Measurements from ENCODE around the gene KDM2B.

Gene KDM2B

GRCh38 chr12:121626853-121627640 lies 46.2 kb upstream of the KDM2B start:
- H3K27me3 ChIP-seq (ENCODE audit: control insufficient read depth, low read length): no peaks in the 10 kb centered on the region
- no peaks in the 10 kb centered on the region for H3K9me3 ChIP-seq (ENCODE audit: control insufficient read depth, insufficient read depth, low read length)
- H3K4me1 ChIP-seq (ENCODE audit: control insufficient read depth, low read length): peaks cover 53% of the 10 kb centered on the region
- H3K4me3 ChIP-seq (ENCODE audit: low read length): peak overlapping the region; percentile 79
- peak; percentile 32 for TF ChIP-seq CTCF (IDR thresholded peaks at IDR 0.05; ENCODE audit: low read depth, low read length, poor library complexity, severe bottlenecking)
- no peak for TF ChIP-seq EZH2phosphoT487 (IDR thresholded peaks at IDR 0.05; ENCODE audit: borderline replicate concordance, low read length)
- H4K20me1 ChIP-seq (ENCODE audit: control insufficient read depth, insufficient read depth, low read depth, low read length): peaks cover 7% of the 10 kb centered on the region
- no peaks in the 10 kb centered on the region for H3F3A ChIP-seq (ENCODE audit: control insufficient read depth, insufficient read depth)
- H3K9me2 ChIP-seq (replicated peaks; ENCODE audit: control insufficient read depth, low read length): no peaks in the 10 kb centered on the region
- peaks cover 52% of the 10 kb centered on the region for H3K79me2 ChIP-seq (ENCODE audit: control insufficient read depth, low read length)
- H3K4me2 ChIP-seq (ENCODE audit: low read length): peak overlapping the region; percentile 99
- peak overlapping the region; percentile 67 for H3K27ac ChIP-seq (ENCODE audit: low read depth, low read length)
- peaks cover 25% of the 10 kb centered on the region for H3K36me3 ChIP-seq (ENCODE audit: control insufficient read depth, low read length)

- no peaks in the 10 kb centered on the region for H3F3A ChIP-seq (ENCODE audit: control insufficient read depth, insufficient read depth)
- H3K9me3 ChIP-seq (ENCODE audit: control insufficient read depth, insufficient read depth, low read length): no peaks in the 10 kb centered on the region
- peaks cover 24% of the 10 kb centered on the region for H3K36me3 ChIP-seq (ENCODE audit: control insufficient read depth, low read length)
- peak within 1 kb of the TSS; percentile 79 for H3K4me3 ChIP-seq (ENCODE audit: low read length)
- H3K27ac ChIP-seq (ENCODE audit: low read depth, low read length): peak within 1 kb of the TSS; percentile 67
- TF ChIP-seq EZH2phosphoT487 (IDR thresholded peaks at IDR 0.05; ENCODE audit: borderline replicate concordance, low read length) (no peak), CTCF (IDR thresholded peaks at IDR 0.05; ENCODE audit: low read depth, low read length, poor library complexity, severe bottlenecking) (no peak)
- peaks cover 46% of the 10 kb centered on the region for H3K4me1 ChIP-seq (ENCODE audit: control insufficient read depth, low read length)
- no peaks in the 10 kb centered on the region for H3K9me2 ChIP-seq (replicated peaks; ENCODE audit: control insufficient read depth, low read length)
- no peaks in the 10 kb centered on the region for H3K27me3 ChIP-seq (ENCODE audit: control insufficient read depth, low read length)
- H3K79me2 ChIP-seq (ENCODE audit: control insufficient read depth, low read length): peaks cover 45% of the 10 kb centered on the region
- peaks cover 7% of the 10 kb centered on the region for H4K20me1 ChIP-seq (ENCODE audit: control insufficient read depth, insufficient read depth, low read depth, low read length)
- H3K4me2 ChIP-seq (ENCODE audit: low read length): peak within 1 kb of the TSS; percentile 99
Measured at GRCh38 chr12:121626087-121626852, 45.4 kb upstream of the KDM2B start, which contains the start of gene ORAI1. Gene ORAI1 (plus strand): TSS chr12:121626530.

GRCh38 chr12:121620333-121620891 lies 39.6 kb upstream of the KDM2B start:
- no peaks in the 10 kb centered on the region for H3K27me3 ChIP-seq (ENCODE audit: control insufficient read depth, low read length)

More at GRCh38 chr12:121620333-121620891, 39.6 kb upstream of the KDM2B start:
- Histone ChIP-seq H3K27ac (ENCODE audit: low read depth, low read length) (no peak overlapping the region), H3K4me1 (ENCODE audit: control insufficient read depth, low read length) (peaks cover 32% of the 10 kb centered on the region), H3F3A (ENCODE audit: control insufficient read depth, insufficient read depth) (no peaks in the 10 kb centered on the region), H3K36me3 (ENCODE audit: control insufficient read depth, low read length) (no peaks in the 10 kb centered on the region), H3K79me2 (ENCODE audit: control insufficient read depth, low read length) (no peaks in the 10 kb centered on the region), H4K20me1 (ENCODE audit: control insufficient read depth, insufficient read depth, low read depth, low read length) (no peaks in the 10 kb centered on the region), H3K9me3 (ENCODE audit: control insufficient read depth, insufficient read depth, low read length) (no peaks in the 10 kb centered on the region), H3K4me2 (ENCODE audit: low read length) (no peak overlapping the region), H3K9me2 (replicated peaks; ENCODE audit: control insufficient read depth, low read length) (no peaks in the 10 kb centered on the region), H3K4me3 (ENCODE audit: low read length) (no peak overlapping the region)
- TF ChIP-seq CTCF (IDR thresholded peaks at IDR 0.05; ENCODE audit: low read depth, low read length, poor library complexity, severe bottlenecking): no peak
- TF ChIP-seq EZH2phosphoT487 (IDR thresholded peaks at IDR 0.05; ENCODE audit: borderline replicate concordance, low read length): no peak

Data from DOHH2 (cell line).